Measurements from ENCODE around the gene GAP43.

- TF ChIP-seq NFE2L1 (CRISPR knock-in tag; IDR thresholded peaks at IDR 0.05; ENCODE audit: borderline replicate concordance) (no peak), CTCF (CRISPR knock-in tag; IDR thresholded peaks at IDR 0.05) (no peak), FOXK2 (IDR thresholded peaks at IDR 0.05) (no peak), TCF7 (IDR thresholded peaks at IDR 0.05; ENCODE audit: low read depth) (no peak), HHEX (CRISPR knock-in tag; IDR thresholded peaks at IDR 0.05) (no peak), POLR2AphosphoS5 (IDR thresholded peaks at IDR 0.05; ENCODE audit: low read depth, low read length) (no peak), BRF2 (CRISPR knock-in tag; IDR thresholded peaks at IDR 0.05) (no peak)
These were observed 5.7 kb upstream of the GAP43 start for GRCh38 chr3:115617591-115617990.
